Stimulated activated CD8-positive, alpha-beta memory T cell treated with anti-CD3 and anti-CD28 coated beads, Interleukin-7, amount 100 ng/mL, for 4 hours (primary cell): Measurements from ENCODE around the gene PLEKHA5.
"Not testable (repeated sequence)": the region's sequence is repeated elsewhere in the genome, so short reads cannot be mapped to it uniquely, and the experiment has no call there.

Experiments used
- DNase-seq, 2 donors: peaks; one replicate each; pipeline ENCODE4 v3.0.0-alpha.2; 2020; ENCODE audit warnings: low read depth in 2 of 2

The PLEKHA5 gene

DNA sequence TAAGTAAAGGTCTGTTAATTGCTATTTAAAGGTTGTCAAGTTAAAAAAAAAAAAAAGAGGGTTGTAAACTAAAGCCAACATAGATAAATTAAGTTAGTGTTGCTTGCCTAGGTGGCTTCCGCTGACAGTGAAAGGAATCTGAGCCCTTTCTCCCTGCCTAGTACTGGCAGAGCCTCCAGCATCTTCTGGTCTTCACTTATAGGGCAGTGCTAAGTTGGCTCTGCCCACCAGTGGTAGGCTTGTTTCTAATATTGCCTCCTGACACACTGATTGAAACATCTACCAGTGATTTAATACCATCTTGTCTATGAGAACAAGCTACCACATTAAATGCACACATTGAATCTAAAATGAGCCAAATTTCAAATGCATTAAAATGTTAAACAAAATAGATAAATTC lies 39.7 kb downstream of the PLEKHA5 start:
- DNase-seq: no peak

DNA sequence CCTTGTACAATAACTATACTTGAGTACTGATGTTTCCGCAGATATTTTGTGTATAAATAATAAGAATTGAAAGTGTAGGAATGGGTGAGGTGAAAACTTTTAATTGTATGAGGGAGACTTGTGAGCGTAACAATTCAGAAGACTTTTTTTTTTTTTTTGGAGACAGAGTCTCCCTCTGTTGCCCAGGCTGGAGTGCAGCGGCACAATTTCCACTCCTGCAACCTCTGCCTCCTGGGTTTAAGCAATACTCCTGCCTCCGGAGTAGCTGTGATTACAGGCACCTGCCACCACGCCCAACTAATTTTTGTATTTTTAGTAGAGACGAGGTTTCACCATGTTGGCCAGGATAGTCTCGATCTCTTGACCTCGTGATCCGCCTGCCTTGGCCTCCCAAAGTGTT lies 40.8 kb downstream of the PLEKHA5 start:
- DNase-seq: not testable (repeated sequence)

DNA sequence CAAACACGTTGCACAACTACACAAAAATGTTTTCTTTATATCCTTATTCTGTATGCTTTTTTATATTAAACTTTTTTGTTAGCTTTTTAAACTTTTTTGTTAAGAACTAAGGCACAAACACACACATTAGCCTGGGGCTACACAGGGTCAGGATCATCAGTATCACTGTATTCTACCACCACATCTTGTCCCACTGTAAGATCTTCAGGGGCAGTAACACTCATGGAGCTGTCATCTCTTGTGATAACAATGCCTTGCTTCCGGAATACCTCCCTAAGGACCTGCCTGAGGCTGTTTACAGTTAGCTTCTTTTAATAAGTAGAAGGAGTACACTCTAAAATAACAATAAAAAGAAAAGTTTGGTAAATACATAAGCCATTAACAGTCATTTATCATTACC lies 42.2 kb downstream of the PLEKHA5 start:
- no peak for DNase-seq

DNA sequence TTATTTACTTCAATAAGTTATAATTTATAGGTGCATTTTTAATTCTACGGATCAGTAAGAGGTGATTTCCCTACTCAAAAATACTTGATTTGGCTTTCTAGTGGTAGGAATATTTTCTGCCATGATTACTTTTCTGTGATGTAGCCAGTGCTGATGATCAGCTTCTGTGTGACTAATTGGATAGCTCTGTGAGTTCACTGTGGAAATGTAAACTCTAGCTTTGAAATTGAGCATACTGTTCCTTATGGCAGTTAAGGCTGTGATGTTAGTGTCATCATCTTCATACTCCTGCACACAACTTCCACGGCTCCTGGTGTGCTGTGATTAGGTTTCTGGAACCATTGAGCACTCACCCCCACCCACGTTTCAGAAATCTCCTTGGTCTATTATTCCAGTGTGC lies 48.2 kb downstream of the PLEKHA5 start:
- no peak for DNase-seq

DNA sequence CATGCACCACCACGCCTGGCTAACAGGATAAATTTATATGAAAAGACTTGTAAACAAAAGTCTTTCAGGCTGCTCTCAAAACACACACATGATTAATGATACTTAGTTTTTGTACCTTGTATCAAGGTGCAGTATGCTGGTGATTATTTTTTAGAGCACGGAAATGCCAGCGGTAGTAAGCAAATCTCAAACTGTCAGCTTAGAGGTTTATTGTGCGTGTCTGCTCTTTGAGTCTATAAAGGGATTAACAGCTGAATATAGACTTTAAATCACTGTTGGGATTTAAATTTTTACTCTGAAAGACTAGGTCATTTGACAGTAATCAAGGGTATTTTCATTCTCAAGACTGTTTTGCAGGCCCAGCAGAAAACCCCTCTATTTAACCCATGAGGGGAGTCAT lies 50.5 kb downstream of the PLEKHA5 start:
- no peak for DNase-seq

DNA sequence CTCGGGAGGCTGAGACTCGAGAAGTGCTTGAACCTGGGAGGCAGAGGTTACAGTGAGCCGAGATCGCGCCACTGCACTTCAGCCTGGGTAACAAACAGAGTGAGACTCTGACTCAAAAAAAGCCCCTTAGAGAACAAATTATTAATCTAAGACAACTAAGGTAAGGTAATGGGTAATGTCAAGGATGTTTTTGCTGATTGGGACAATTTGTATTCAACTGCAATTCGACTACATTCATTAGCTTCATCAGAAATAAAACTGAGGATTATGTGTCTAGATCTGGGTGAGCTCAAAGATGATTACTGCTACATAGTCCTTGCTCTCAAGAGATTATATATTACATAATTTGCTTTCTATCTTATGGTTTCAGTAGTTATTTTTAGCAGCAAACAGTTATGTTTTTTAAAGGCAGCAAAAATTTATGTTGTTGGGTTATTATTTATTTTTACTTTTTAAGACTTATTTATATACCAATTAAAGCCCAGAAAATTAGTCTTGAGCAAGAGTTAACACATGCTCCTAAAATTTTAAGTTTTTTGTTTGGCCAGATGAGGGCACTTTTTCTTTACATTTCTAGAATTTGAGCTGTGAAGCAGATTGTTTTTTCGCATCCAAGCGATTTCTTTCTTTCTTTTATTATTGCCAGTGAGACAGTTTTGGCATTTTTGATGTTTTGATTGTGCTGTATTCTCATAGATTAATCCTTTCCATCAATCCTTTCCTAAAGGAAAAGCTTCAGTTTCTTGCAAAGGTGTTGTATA lies 52.3 kb downstream of the PLEKHA5 start:
- no peak for DNase-seq

DNA sequence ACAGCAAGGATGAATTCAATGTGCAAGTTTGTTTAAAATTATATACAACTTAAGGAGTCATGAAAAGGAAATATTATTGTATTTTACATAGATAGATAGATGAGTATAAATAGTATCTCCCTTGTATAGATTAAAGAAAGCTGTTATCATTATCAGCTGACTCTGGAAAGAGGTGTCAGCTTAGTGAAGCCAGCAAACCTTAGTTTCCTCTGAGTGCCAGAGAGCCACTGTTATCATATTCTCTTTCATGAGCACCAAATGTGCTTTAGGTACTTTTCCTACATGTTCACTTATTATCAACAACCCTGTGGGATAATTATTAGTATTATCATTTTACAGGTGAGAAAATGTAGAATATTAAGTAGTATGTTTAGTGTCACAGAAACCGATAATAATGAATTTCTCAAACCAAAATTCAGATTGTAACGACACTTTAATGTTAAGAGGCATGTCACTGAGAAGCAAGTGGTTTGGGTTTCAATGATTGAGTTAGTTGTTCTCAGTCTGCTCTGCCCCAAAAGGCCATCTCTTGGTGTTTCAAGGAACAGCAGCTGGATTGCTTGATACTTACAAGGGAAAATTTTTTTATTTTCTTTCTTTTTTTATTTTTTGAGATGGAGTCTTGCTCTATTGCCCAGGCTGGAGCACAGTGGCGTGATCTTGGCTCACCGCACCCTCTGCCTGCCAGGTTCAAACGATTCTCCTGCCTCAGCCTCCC lies 53.7 kb downstream of the PLEKHA5 start:
- no peak for DNase-seq

DNA sequence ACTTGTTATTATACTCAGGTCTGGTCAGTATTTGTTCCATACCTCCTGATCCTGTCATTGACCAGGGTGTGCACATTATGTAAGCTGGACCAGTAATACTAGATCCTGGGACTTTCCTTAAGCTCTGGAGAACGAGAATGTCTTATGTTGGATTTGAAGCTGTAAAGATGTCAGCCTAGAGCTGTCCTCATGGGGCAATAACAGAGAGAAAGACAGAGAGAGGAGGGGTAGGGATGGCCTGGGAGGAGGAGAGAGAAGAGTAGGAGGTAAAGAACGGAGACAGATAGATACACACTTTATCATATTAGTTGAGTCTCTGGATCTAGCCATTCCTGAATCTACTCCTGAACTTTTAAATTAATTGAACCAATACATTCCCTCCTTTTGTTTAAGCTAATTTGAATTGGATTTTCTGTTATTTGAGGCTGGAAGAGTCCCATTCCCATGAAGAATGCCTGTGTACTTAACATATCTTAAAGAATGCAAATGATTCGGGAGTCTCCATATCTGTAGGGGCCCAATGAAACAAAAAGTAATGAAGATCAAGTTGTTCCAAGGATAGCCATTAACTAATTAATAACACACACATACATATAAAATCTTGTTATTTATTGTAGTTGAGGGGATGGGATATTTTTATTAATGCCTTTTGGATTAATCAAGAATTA lies 55.9 kb downstream of the PLEKHA5 start:
- DNase-seq: no peak

DNA sequence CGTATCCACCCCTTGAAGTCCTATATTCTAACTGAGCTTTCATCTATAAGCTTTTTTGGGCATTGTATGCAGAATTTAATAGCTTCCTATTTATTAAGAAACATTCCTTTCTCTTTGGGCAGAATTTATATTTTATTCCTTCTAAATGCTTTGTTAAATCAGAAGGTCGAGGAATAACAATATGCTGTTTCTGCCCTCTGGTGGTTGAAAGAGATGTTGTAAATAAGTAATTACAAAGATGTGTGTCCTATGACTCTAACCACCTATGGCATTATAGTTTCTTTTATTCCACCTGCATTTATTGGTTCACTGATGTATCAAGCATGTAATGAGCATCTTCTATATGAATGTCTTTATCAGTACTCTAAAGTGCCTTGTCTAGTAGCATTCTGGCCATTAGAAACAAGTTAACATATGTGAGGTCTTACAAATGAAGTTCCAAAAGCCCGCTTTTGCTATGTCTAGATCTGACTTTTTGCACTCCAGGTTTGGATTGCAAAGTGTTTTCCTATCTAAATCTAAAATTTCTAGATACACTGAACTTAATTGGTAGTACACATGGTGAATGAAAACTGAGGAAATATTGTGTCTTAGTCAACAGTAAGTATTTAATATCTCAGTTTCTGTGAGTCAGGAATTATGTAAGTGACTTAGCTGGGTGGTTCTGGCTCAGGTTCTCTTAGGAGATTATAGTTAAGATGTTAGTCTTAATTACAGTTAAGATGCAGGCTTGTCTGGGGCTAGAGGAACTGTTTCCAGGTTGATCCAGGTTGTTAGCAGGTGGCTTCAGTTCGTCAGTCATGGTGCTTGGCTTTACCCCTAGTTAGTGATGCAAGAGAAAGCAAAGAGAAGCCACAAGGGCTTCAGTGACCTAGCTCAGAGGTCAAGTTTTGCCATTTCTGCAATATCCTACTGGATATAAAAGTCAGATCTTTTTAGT lies 57.5 kb downstream of the PLEKHA5 start:
- DNase-seq: no peak

DNA sequence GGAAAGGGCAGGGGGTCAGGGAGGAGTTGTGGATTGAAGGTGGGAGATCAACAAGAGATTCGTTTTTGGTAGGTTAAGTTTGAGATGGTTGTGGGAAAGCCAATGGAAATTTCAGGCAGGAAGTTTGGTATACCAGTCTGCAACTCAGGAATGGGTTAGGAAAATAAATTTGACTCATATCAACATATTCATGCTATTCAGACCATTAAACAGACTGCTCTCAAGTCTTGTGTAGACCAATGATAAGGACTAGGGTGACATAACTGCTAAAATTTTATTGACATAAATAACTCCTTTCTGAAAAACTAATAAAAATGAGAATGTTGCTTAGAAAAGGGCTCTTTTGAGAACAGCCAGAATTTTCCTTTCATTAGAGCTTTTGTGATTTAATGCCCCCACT lies 60.0 kb downstream of the PLEKHA5 start:
- no peak for DNase-seq

DNA sequence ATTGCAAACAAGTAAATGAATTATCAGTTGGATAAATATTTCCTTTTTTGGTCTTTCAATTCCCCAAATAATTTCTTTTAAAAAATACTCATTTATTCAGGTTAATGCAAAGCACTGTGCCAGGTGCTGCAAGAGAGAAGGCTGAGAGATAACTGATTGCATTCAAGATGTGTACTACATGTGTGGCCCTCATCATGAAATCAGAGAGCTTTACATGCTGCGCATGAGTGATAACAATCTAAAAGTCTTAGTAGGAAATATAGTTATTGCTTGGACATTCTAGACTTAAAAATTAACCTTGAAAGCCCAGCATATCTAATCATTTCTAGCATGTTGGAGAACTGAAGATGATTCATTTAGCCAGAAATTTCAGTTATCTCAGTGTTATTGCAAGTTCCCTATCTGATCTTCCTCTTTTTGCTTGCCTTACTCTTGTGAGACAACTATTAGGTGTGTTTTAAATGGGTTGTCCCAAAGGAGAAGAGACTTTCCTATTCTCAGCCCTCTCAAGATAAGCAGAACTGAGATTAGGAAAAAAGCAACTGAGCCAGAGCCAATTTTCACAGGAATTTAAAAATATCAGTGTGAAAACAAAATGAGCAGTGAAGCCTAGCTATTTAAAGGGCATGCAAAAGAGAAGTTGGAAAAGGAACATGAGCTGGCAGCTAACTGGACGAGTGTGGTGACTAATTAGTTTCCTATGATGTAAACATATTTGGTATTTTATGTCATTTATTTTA lies 60.9 kb downstream of the PLEKHA5 start:
- no peak for DNase-seq

DNA sequence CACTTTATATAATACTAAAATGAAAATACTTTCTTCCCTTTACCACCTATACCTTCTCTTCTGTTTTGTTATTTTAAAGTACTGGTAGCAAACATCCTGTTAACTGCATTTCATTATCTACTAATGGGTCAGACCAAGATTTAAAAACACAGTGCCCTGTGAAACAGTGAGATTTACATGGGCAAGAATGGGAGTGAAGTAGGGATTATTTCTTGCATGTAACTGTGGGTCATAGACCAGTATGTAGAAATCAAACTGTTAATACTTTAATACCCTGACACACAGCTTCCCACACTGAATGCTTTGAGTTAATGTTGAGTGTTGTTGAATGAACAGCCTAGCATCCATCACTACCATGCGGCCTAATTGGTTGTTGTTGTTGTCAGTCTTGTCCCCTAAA lies 61.6 kb downstream of the PLEKHA5 start:
- DNase-seq: no peak

DNA sequence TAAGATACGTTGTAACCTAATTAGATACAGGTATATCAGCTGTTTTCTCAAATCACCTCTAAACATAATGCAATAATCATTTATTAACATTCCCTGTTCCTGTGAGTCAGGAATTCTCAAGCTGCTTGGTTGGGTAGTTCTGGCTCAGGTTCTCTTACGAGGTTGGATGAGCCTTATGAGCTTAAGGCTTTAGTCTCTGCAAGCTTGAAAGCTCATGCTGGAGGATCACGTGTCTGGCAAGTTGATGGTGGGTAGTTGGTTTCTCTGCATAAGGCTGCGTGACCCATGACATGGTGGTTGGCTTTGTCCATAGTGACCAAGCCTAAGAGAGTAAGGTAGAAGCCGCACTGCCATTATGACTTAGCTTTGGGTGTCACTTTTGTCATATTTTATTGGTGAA lies 62.0 kb downstream of the PLEKHA5 start:
- no peak for DNase-seq

DNA sequence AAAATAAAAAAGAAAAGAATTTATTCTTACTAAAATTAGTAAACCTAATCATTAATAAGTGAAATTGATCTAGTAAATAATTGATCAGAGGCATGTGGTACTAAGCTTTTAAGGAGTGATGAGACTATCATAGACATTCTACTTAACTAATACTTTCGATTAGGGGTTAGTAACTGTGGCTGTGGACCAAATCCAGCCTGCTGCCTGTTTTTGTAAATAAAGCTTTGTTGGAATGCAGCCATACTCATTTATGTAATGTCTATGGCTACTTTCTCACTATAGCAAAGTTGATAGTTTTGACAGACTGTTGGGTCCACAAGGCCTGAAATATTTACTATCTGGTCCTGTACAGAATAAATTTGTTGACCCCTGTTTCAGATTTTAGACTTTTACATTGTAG lies 63.2 kb downstream of the PLEKHA5 start:
- DNase-seq: no peak

DNA sequence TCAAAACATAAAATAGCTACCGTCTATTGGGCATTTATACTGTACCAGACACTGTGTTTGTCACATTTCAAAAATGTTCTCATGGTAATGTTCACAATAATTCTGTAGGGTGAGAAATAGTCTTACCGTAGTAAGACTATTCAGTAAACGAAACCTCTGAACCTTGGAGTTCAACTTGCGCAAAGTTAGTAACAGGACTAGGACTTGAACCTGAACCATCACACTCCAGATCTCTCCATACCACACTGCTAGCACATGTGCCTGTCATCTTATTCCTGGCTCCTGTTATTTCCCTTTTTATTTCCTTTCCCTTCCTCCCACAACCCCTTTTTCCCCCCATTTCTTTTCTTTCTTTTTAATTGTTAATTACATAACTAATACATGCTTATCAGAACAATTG lies 65.4 kb downstream of the PLEKHA5 start:
- no peak for DNase-seq

DNA sequence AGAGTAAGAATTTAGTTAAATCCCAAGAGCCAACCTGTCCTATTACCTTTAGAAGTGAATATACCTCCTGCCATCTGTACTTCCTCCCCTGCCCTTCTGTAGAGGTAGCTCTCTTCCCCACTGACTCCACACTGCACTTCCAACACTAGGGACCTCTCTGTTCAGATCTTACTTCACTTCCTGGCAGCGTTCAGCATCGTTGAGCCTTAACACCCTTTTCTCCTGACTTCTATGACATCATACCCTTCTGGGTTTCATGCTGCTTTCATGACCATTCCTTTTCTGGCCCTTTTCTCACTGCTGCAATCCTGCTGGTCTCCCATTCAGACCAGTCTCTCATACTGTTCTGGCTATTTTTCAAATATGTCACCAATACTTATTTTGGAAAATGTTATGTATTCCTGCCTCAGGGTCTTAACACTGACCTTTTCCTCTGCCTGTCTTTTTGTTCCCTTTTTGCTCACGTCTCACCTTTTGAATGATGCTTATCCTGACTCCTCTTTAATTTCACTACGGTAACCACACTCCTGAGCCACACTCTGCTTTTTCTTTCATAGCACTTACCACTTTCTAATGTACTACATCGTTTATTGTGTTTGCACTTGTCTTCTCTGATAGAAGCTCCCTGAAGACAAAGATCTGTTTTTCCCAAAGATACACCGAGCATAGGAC lies 67.6 kb downstream of the PLEKHA5 start:
- DNase-seq: no peak

DNA sequence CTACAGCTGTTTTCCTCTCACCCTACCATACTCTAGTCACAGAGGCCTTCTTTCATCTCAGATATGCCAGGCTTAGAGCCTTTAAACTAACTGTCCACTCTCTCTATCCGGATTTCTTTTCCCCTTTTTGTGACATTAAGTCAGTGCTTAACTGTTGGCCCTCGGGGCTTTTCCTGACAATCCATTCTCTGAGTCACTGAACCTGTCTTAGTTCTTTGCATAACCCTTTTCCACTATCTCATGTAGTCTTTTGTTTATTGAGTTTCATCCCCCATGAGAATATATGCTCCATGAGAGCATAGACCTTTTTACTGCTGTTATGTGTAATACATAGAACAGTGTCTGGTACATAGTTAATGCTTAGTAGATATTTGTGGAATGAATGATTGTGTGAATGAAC lies 68.7 kb downstream of the PLEKHA5 start:
- DNase-seq: no peak

DNA sequence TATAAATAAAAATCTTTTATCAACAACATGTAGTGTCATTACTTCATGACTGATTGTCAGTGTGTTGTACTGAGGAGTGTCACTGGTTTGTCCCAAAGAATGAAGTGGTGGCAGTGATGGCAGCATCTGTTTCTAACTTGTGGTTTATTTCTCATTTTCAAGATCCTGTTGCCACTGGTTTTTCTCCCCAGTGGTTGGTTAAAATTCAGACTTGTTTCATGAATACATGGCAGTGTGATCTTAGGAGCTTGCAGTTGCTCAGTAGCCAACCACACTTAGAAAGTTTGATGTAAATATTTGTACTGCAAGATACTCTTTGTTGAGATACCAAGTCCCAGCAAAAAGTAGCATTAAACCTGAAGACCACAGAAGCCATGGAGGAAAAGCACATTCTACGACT lies 69.8 kb downstream of the PLEKHA5 start:
- no peak for DNase-seq

DNA sequence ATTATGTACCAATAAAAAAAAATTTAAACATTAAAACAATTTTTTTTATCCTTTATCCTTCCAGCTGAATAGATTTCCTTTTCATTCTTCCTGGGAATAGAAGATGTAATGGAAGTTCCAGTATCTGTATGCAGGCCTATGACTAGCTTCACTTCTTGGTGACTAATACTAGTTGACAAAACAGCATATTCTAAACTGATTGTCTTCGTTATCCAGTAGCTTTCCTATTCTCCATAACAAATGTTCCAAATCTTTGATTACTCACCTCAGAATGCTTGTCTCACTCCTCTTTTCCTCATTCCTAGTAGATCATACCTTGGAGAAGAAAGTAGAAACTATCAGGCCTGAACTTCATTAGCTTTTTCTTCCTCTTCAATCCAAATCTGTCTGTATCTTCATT lies 70.7 kb downstream of the PLEKHA5 start:
- no peak for DNase-seq

DNA sequence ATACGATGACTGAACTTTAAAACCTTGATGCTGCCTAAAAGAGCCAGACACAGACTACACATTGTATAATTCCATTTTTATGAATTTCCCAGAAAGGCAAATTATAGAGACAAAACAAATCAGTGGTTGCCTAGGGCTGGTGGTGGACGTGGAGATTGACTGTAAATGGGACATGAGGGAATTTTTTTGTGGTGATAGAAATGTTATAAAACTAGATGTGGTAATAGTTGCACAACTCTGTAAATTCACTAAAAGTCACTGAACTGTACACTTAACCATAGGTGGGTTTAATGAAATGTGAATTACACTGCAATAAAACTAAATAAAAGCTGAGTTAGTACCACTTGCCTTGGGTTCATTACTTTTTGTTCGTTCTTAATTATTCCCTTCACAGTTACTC lies 72.1 kb downstream of the PLEKHA5 start:
- no peak for DNase-seq

DNA sequence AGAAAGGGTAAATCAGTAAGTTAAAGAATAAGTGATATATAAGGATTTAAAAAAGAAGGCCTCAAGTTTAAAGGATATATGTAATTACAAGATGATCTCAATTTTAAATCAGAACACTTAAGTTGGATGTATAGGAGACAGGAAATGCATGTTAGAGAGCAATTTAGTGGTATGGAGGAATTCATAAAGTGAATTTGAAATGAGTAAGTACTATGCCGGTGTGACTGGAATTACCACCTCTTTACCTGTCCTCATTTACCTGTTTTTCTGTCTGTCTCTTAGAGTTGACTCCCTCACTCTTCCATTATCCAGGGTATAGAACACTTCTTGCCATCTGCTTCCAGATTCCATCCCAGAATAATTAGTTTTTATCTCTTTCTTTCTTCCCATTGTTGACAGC lies 73.5 kb downstream of the PLEKHA5 start:
- no peak for DNase-seq
